Activated naive CD4-positive, alpha-beta T cell treated with Interleukin-2 at 50 U/mL for 16 hours (primary cell): Measurements from ENCODE around the gene SEMA5A.

Source experiments
- DNase-seq: peaks from one replicate; pipeline ENCODE4 v3.0.0-alpha.2; 2020

Gene SEMA5A

GRCh38 chr5:9091896-9092662, 453.8 kb downstream of the SEMA5A start:
- DNase-seq = no peak

- no peak for DNase-seq
Measured at GRCh38 chr5:9090381-9091026, 455.4 kb downstream of the SEMA5A start.

GRCh38 chr5:9089893-9090292, 456.0 kb downstream of the SEMA5A start:
- DNase-seq = no peak

GRCh38 chr5:9082996-9083395, 462.9 kb downstream of the SEMA5A start:
- DNase-seq = no peak

GRCh38 chr5:9072701-9073100, 473.2 kb downstream of the SEMA5A start:
- no peak for DNase-seq

GRCh38 chr5:9071524-9071923, 474.4 kb downstream of the SEMA5A start:
- DNase-seq = no peak

GRCh38 chr5:9071074-9071473, 474.8 kb downstream of the SEMA5A start:
- no peak for DNase-seq

- DNase-seq = no peak
Measured at GRCh38 chr5:9069650-9070049, 476.2 kb downstream of the SEMA5A start.

- no peak for DNase-seq
Measured at GRCh38 chr5:9067154-9067553, 478.7 kb downstream of the SEMA5A start.

GRCh38 chr5:9066349-9066748, 479.5 kb downstream of the SEMA5A start:
- DNase-seq = no peak

GRCh38 chr5:9063615-9064245, 482.1 kb downstream of the SEMA5A start:
- DNase-seq = no peak

GRCh38 chr5:9062873-9063272, 483.0 kb downstream of the SEMA5A start:
- no peak for DNase-seq

- DNase-seq = no peak
Measured at GRCh38 chr5:9059920-9060691, 485.8 kb downstream of the SEMA5A start.

GRCh38 chr5:9058666-9059065, 487.2 kb downstream of the SEMA5A start:
- no peak for DNase-seq

GRCh38 chr5:9058161-9058560, 487.7 kb downstream of the SEMA5A start:
- no peak for DNase-seq

GRCh38 chr5:9057406-9058000, 488.4 kb downstream of the SEMA5A start:
- DNase-seq = no peak

GRCh38 chr5:9056046-9056445, 489.8 kb downstream of the SEMA5A start:
- DNase-seq = no peak

GRCh38 chr5:9054821-9055589, 490.9 kb downstream of the SEMA5A start:
- DNase-seq = no peak

- no peak for DNase-seq
Measured at GRCh38 chr5:9054322-9054721, 491.6 kb downstream of the SEMA5A start.

GRCh38 chr5:9052421-9052820, 493.5 kb downstream of the SEMA5A start:
- no peak for DNase-seq

- DNase-seq = no peak
Measured at GRCh38 chr5:9051779-9052178, 494.1 kb downstream of the SEMA5A start.

GRCh38 chr5:9047932-9048331, 497.9 kb downstream of the SEMA5A start:
- DNase-seq = no peak
